GM23338 (cell line): ENCODE results near the gene UBQLN1. TPM values are rescaled to one million over a fixed set of nuclear protein-coding genes. Genes with fewer than 3 reads are reported as not detected.

ENCODE experiments used
- ATAC-seq: fragments of 200-7000 bp; cut with Tn5 transposase; 3 replicates; pipeline ENCODE4 v1.9.1; 2020
- DNase-seq: peaks from one replicate; pipeline ENCODE4 v3.0.0-alpha.2; 2015; ENCODE audit warnings: low spot score
- H2AFZ ChIP-seq: fragments of 200-600 bp; sonication (generic); 2 replicates; pipeline ENCODE4 v1.8.0; 2016; ENCODE audit warnings: antibody characterized with exemption, mild to moderate bottlenecking, moderate library complexity
- H3F3A ChIP-seq: fragments of 200-600 bp; sonication (generic); replicated peaks from 2 replicates; pipeline ENCODE4 v1.8.0; 2017; ENCODE audit warnings: antibody characterized with exemption, mixed run types, low read depth
- H3K27ac ChIP-seq: fragments of 200-600 bp; sonication (generic); 2 replicates; pipeline ENCODE4 v1.6.1; 2016; ENCODE audit warnings: low read depth
- H3K27me3 ChIP-seq: fragments of 200-600 bp; sonication (generic); 2 replicates; pipeline ENCODE4 v1.8.0; 2016; ENCODE audit warnings: mild to moderate bottlenecking, mixed run types, moderate library complexity; ENCODE audit not compliant: insufficient read depth
- H3K36me3 ChIP-seq: fragments of 200-600 bp; sonication (generic); 2 replicates; pipeline ENCODE4 v1.8.0; 2016; ENCODE audit warnings: mild to moderate bottlenecking; ENCODE audit not compliant: insufficient read depth
- H3K4me1 ChIP-seq: fragments of 200-600 bp; sonication (generic); 2 replicates; pipeline ENCODE4 v1.8.0; 2016; ENCODE audit warnings: mild to moderate bottlenecking, moderate library complexity; ENCODE audit not compliant: insufficient read depth
- H3K4me2 ChIP-seq: fragments of 200-600 bp; sonication (generic); 2 replicates; pipeline ENCODE4 v1.7.1; 2017; ENCODE audit warnings: mixed run types
- H3K4me3 ChIP-seq: fragments of 200-600 bp; sonication (generic); 2 replicates; pipeline ENCODE4 v1.6.1; 2016; ENCODE audit warnings: mixed run types
- H3K79me2 ChIP-seq: fragments of 200-600 bp; sonication (generic); replicated peaks from 2 replicates; pipeline ENCODE4 v1.8.0; 2017; ENCODE audit warnings: mild to moderate bottlenecking; ENCODE audit not compliant: insufficient read depth
- H3K9me2 ChIP-seq: fragments of 200-600 bp; sonication (generic); 2 replicates; pipeline ENCODE4 v1.8.0; 2017; ENCODE audit not compliant: insufficient read depth
- H4K20me1 ChIP-seq: fragments of 200-600 bp; sonication (generic); replicated peaks from 2 replicates; pipeline ENCODE4 v1.8.0; 2017; ENCODE audit warnings: mild to moderate bottlenecking; ENCODE audit not compliant: insufficient read depth
- H3K27ac Mint-ChIP-seq: 2 replicates; pipeline ENCODE4 v1.8.0; 2020; ENCODE audit warnings: inconsistent platforms, mild to moderate bottlenecking, moderate library complexity, mixed read lengths
- H3K27me3 Mint-ChIP-seq: 3 replicates; pipeline ENCODE4 v1.8.0; 2022; ENCODE audit warnings: low read depth, mild to moderate bottlenecking, moderate library complexity, mixed read lengths, inconsistent platforms; ENCODE audit not compliant: insufficient read depth, poor library complexity
- H3K36me3 Mint-ChIP-seq: 3 replicates; pipeline ENCODE4 v1.8.0; 2021; ENCODE audit warnings: low read depth, mild to moderate bottlenecking, inconsistent platforms, moderate library complexity, mixed read lengths
- H3K4me1 Mint-ChIP-seq: 3 replicates; pipeline ENCODE4 v1.8.0; 2020; ENCODE audit warnings: mild to moderate bottlenecking, inconsistent platforms, mixed read lengths
- H3K4me3 Mint-ChIP-seq: 3 replicates; pipeline ENCODE4 v1.8.0; 2021; ENCODE audit warnings: moderate library complexity, mild to moderate bottlenecking, inconsistent platforms, mixed read lengths
- H3K9me3 Mint-ChIP-seq: 3 replicates; pipeline ENCODE4 v1.8.0; 2020; ENCODE audit warnings: moderate library complexity, mild to moderate bottlenecking, inconsistent platforms, mixed read lengths
- CREB1 ChIP-seq: fragments of 250-450 bp; sonication (Bioruptor Pico); IDR thresholded peaks from 2 replicates; pipeline ENCODE4 v1.5.0; 2020; ENCODE audit warnings: low read depth, mild to moderate bottlenecking, moderate library complexity
- CTCF ChIP-seq, 2 experiments: fragments of 200-600 bp in 1 of 2; sonication (generic) in 1 of 2; conservative IDR thresholded peaks; 2 replicates each; pipeline versions ENCODE4 v1.5.1 to v1.6.1; 2016 to 2017; ENCODE audit warnings: antibody characterized with exemption in 2 of 2, low read depth in 2 of 2, mild to moderate bottlenecking in 2 of 2, moderate library complexity in 1 of 2
- ETS1 ChIP-seq: IDR thresholded peaks from 2 replicates; pipeline ENCODE4 v1.6.1; 2016; ENCODE audit warnings: antibody characterized with exemption
- EZH2 ChIP-seq: fragments of 200-600 bp; sonication (generic); IDR thresholded peaks from one replicate; pipeline ENCODE4 v1.8.0; 2017; ENCODE audit warnings: antibody characterized with exemption, mild to moderate bottlenecking, low read depth; ENCODE audit not compliant: unreplicated experiment
- JUNB ChIP-seq: IDR thresholded peaks from one replicate; pipeline ENCODE4 v1.6.1; 2016; ENCODE audit warnings: antibody characterized with exemption; ENCODE audit not compliant: unreplicated experiment
- POLR2AphosphoS5 ChIP-seq: IDR thresholded peaks from 2 replicates; pipeline ENCODE4 v1.6.1; 2016; ENCODE audit warnings: antibody characterized with exemption, low read depth
- REST ChIP-seq: IDR thresholded peaks from one replicate; pipeline ENCODE4 v1.6.1; 2018; ENCODE audit warnings: antibody characterized with exemption; ENCODE audit not compliant: unreplicated experiment
- STAT1 ChIP-seq: IDR thresholded peaks from one replicate; pipeline ENCODE4 v1.6.1; 2016; ENCODE audit warnings: antibody characterized with exemption; ENCODE audit not compliant: unreplicated experiment
- ZNF331 ChIP-seq: fragments of 250-450 bp; sonication (Bioruptor Pico); IDR thresholded peaks from 2 replicates; pipeline ENCODE4 v1.5.0; 2020; ENCODE audit warnings: low read depth, mild to moderate bottlenecking, moderate library complexity
- polyA plus RNA-seq: library from polyadenylated mRNA; unstranded; fragments of >200 nt; fragmentation: Nextera tagmentation; extraction: Ambion mirVana; gene quantifications from 2 replicates; pipeline ENCODE4 v1.2.1, GENCODE V29; 2016
- total RNA-seq: library from RNA; depleted of rRNA; stranded (reverse); fragments of >200 nt; shearing (Covaris generic); gene quantifications from 2 replicates; pipeline ENCODE4 v1.2.3, GENCODE V29; 2014

The UBQLN1 gene
- total and polyA plus RNA-seq, 2 experiments from 2014 or later = 90.5 to 168 TPM

- no peak for TF ChIP-seq CREB1 (CRISPR knock-in tag)
Measured at GRCh38 chr9:83655433-83655832, 52.3 kb downstream of the UBQLN1 start (continued).

GRCh38 chr9:83652433-83652832, 55.3 kb downstream of the UBQLN1 start:
- Mint-ChIP-seq H3K27me3 (peaks cover 6% of the 10 kb centered on the region), H3K27ac (no peak overlapping the region), H3K9me3 (peaks cover 9% of the 10 kb centered on the region; the same call in 2 of the 3 replicates), H3K4me3 (no peak overlapping the region), H3K36me3 (peaks cover 54% of the 10 kb centered on the region), H3K4me1 (peaks cover 13% of the 10 kb centered on the region; the same call in 2 of the 3 replicates)
- Histone ChIP-seq H3F3A (0 out of 2 replicates have a peak, but pooled peaks cover 6% of the 10 kb centered on the region), H4K20me1 (no peaks in the 10 kb centered on the region), H3K27me3 (no peaks in the 10 kb centered on the region), H3K4me3 (no peak overlapping the region), H3K36me3 (peaks cover 7% of the 10 kb centered on the region; the same call in 1 of the 2 replicates), H3K9me2 (no peaks in the 10 kb centered on the region), H2AFZ (no peak overlapping the region), H3K79me2 (no peaks in the 10 kb centered on the region; the same call in 1 of the 2 replicates), H3K27ac (no peak overlapping the region), H3K4me1 (peaks cover 4% of the 10 kb centered on the region; the same call in 1 of the 2 replicates), H3K4me2 (no peak overlapping the region)
- ATAC-seq (no peak), DNase-seq (no peak)
- no peak for TF ChIP-seq CREB1 (CRISPR knock-in tag)
- no peak for TF ChIP-seq POLR2AphosphoS5
- no peak for TF ChIP-seq EZH2
- no peak for TF ChIP-seq CTCF (conservative IDR thresholded peaks at IDR 0.05; ENCODE audit: low read depth in 2 of 2)
- no peak for TF ChIP-seq REST

- Mint-ChIP-seq H3K4me3 (no peak overlapping the region), H3K9me3 (peaks cover 9% of the 10 kb centered on the region; the same call in 2 of the 3 replicates), H3K27ac (no peak overlapping the region), H3K4me1 (peaks cover 13% of the 10 kb centered on the region; the same call in 2 of the 3 replicates), H3K27me3 (peaks cover 6% of the 10 kb centered on the region), H3K36me3 (peaks cover 55% of the 10 kb centered on the region)
- no peak for ATAC-seq
- no peak for DNase-seq
- H3K4me1 ChIP-seq = peaks cover 4% of the 10 kb centered on the region; the same call in 1 of the 2 replicates
- H3K27ac ChIP-seq = no peak overlapping the region
- peaks cover 7% of the 10 kb centered on the region; the same call in 1 of the 2 replicates for H3K36me3 ChIP-seq
- H3K4me3 ChIP-seq = no peak overlapping the region
- H3K79me2 ChIP-seq = no peaks in the 10 kb centered on the region; the same call in 1 of the 2 replicates
- H3K27me3 ChIP-seq = no peaks in the 10 kb centered on the region
- no peak overlapping the region for H2AFZ ChIP-seq
- H4K20me1 ChIP-seq = no peaks in the 10 kb centered on the region
- no peaks in the 10 kb centered on the region for H3K9me2 ChIP-seq
- H3F3A ChIP-seq = 0 out of 2 replicates have a peak, but pooled peaks cover 6% of the 10 kb centered on the region
- no peak overlapping the region for H3K4me2 ChIP-seq
- no peak for TF ChIP-seq CTCF (conservative IDR thresholded peaks at IDR 0.05; ENCODE audit: low read depth in 2 of 2)
- TF ChIP-seq ZNF331 (CRISPR knock-in tag) = no peak
- no peak for TF ChIP-seq REST
- TF ChIP-seq ETS1 = no peak
- TF ChIP-seq STAT1 = no peak
- no peak for TF ChIP-seq JUNB
Measured at GRCh38 chr9:83651558-83651957, 56.2 kb downstream of the UBQLN1 start.
